Suprapubic skin (tissue), 4 donors: ENCODE measurements around the gene TGM2. TPM values are rescaled to one million over a fixed set of nuclear protein-coding genes. Genes with fewer than 3 reads are reported as not detected.

Experiments
- DNase-seq, 2 donors: peaks; one replicate each; pipeline ENCODE4 v3.0.0-alpha.2; 2019; ENCODE audit warnings: low spot score in 2 of 2
- H3K27ac ChIP-seq: fragments of 200-600 bp; sonication (generic); one replicate; pipeline ENCODE4 v1.5.1; 2019
- H3K27me3 ChIP-seq: fragments of 200-600 bp; sonication (generic); one replicate; pipeline ENCODE4 v1.5.1; 2019
- H3K36me3 ChIP-seq: fragments of 200-600 bp; sonication (generic); one replicate; pipeline ENCODE4 v1.5.1; 2019
- H3K4me1 ChIP-seq: fragments of 200-600 bp; sonication (generic); one replicate; pipeline ENCODE4 v1.5.1; 2019
- H3K4me3 ChIP-seq: fragments of 200-600 bp; sonication (generic); one replicate; pipeline ENCODE4 v1.5.1; 2019; ENCODE audit warnings: mild to moderate bottlenecking
- H3K9me3 ChIP-seq: fragments of 200-600 bp; sonication (generic); one replicate; pipeline ENCODE4 v1.5.1; 2019
- EP300 ChIP-seq: sonication (generic); formaldehyde crosslinking; IDR thresholded peaks from one replicate; pipeline ENCODE4 v1.6.1; 2017; ENCODE audit warnings: antibody characterized with exemption
- POLR2A ChIP-seq, 2 donors: fragments of 450-650 bp; IDR thresholded peaks; one replicate each; pipeline ENCODE4 v1.6.1; 2017; ENCODE audit warnings: antibody characterized with exemption in 2 of 2, mild to moderate bottlenecking in 2 of 2, moderate library complexity in 2 of 2
- POLR2AphosphoS5 ChIP-seq, 3 donors: sonication (generic); formaldehyde crosslinking; IDR thresholded peaks; one replicate each; pipeline ENCODE4 v1.6.1; 2017; ENCODE audit warnings: antibody characterized with exemption in 3 of 3
- WGBS: methylation state at CpG from one replicate; pipeline ENCODE4 v1.1.5; 2018; 5-methylcytosine and 5-hydroxymethylcytosine counted together
- total RNA-seq, 4 donors: library from RNA; depleted of rRNA; stranded (reverse); fragments of >200 nt; gene quantifications; one replicate each; pipeline ENCODE4 v1.1.0, GENCODE V29; 2016
- TF ChIP-seq, protein P1 (sequence below), 2 donors: fragments of 200-600 bp in 1 of 2; fragments of 450-650 bp in 1 of 2; sonication (generic) in 1 of 2; IDR thresholded peaks; one replicate each; pipeline ENCODE4 v1.5.1; 2016 to 2019; ENCODE audit warnings: antibody characterized with exemption in 2 of 2, mild to moderate bottlenecking in 1 of 2, moderate library complexity in 1 of 2

The TGM2 gene
- total RNA-seq, 4 donors from 2014 or later = 1.5 to 6.6 (median 3.8) TPM

DNA sequence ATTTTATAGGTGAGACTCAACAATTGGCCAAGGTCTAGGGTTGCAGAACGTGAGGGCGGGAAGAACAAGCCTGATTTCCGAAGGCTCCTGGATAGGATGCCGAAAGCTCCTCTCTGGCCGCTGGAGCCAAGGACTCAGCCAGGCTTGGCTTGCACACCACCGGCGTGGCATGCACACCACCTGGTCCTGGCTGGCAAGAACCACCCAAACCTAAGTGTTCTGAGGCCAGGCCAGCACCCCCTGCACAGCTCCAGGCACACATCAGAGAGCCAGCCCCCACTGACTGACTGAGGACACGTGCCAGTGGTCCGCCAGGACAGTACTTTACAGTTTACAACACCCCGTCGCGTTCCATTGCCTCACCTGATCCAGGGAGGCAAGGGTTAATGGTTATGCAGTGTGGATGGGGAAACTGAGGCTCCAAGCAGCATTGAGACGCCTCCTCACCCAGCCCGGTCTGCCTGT is 414 bp downstream of the TGM2 start:
- Histone ChIP-seq H3K36me3 (no peaks in the 10 kb centered on the region), H3K9me3 (no peaks in the 10 kb centered on the region), H3K27me3 (no peaks in the 10 kb centered on the region), H3K4me3 (peak overlapping the region; percentile 43), H3K4me1 (peaks cover 12% of the 10 kb centered on the region), H3K27ac (no peak overlapping the region)
- TF ChIP-seq, protein P1, sequence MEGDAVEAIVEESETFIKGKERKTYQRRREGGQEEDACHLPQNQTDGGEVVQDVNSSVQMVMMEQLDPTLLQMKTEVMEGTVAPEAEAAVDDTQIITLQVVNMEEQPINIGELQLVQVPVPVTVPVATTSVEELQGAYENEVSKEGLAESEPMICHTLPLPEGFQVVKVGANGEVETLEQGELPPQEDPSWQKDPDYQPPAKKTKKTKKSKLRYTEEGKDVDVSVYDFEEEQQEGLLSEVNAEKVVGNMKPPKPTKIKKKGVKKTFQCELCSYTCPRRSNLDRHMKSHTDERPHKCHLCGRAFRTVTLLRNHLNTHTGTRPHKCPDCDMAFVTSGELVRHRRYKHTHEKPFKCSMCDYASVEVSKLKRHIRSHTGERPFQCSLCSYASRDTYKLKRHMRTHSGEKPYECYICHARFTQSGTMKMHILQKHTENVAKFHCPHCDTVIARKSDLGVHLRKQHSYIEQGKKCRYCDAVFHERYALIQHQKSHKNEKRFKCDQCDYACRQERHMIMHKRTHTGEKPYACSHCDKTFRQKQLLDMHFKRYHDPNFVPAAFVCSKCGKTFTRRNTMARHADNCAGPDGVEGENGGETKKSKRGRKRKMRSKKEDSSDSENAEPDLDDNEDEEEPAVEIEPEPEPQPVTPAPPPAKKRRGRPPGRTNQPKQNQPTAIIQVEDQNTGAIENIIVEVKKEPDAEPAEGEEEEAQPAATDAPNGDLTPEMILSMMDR (IDR thresholded peaks at IDR 0.05) = no peak
- DNase-seq = no peak
- 82% methylated on average over 7 of the region's 14 CpGs for WGBS

DNA sequence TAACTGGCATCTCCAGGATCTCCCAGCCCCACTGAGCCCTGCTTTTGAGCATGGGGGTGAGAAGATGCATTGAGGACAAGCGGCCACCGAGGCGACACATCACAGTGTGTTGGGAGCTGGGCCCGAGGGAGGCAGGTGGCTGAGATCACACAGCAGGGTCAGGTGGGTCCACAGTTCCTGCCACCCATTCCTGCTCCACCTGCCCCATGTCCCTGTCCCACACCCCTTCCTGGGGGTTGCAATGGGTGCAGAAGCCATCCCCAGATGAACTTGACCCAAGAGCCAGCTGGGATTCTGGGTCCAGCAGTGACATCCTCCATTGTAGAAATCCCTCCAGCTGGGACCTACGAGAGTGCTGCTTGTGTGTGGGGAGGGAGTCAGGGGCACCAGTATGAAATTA is 1.0 kb downstream of the TGM2 start:
- WGBS = 100% methylated on average over 2 of the region's 5 CpGs
- Histone ChIP-seq H3K27me3 (no peaks in the 10 kb centered on the region), H3K9me3 (no peaks in the 10 kb centered on the region), H3K4me1 (peaks cover 12% of the 10 kb centered on the region), H3K36me3 (no peaks in the 10 kb centered on the region), H3K27ac (no peak overlapping the region), H3K4me3 (no peak overlapping the region)
- TF ChIP-seq, protein P1 (IDR thresholded peaks at IDR 0.05) = no peak
- TF ChIP-seq EP300 = no peak
- TF ChIP-seq POLR2AphosphoS5 (IDR thresholded peaks at IDR 0.05) = no peak
- no peak for TF ChIP-seq POLR2A (IDR thresholded peaks at IDR 0.05)
- no peak for DNase-seq

DNA sequence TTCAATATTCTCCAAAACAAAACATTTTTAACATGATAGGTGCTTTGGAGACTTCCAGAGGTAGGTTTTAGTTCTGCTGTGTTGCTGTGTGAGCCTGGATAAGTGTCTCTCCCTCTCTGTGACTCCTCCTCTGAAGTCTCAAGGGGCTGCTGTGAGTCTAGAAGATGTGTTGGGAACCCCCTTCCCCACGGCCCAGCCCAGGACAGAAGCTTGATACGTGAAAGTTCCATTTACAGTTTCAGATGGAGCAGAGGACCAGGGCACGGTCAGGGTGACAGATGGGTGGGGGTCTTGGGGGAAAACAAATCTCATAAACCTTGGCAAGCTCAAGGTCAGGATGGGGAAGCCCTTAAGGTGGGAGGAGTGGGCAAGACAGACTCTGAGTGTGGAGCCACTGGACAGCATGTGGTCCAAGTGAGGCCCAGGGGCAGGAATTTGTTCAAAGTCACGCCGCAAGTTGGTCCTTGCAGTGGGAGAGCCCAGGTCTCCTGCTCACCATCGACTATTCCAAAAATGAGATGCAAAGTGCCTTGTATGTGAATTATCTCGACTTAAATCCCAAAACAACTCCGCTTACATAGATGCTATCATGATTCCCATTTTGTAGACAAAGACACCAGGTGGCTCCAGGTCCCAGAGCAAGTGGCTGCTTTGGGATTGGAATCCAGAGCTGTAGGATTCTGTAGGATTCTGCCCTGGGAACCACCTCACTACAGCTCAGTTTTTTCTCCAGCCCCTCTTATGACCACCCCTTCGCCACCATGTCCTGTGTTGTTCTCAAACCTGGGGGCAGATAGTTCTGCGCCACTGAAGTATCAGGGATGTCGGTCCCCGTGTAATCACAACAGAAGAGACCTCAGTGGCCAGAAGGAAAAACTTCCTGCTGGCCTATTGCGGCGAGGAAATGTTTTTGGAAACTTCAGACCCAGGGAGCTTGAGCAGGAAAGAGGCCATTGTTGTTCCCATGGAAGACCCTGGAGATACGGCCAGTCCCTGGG is 1.9 kb downstream of the TGM2 start:
- Histone ChIP-seq H3K9me3 (no peaks in the 10 kb centered on the region), H3K27me3 (no peaks in the 10 kb centered on the region), H3K27ac (no peak overlapping the region), H3K36me3 (no peaks in the 10 kb centered on the region), H3K4me3 (no peak overlapping the region), H3K4me1 (peaks cover 10% of the 10 kb centered on the region)
- 79% methylated on average over 15 of the region's 15 CpGs for WGBS
- no peak for TF ChIP-seq EP300
- no peak for TF ChIP-seq POLR2AphosphoS5 (IDR thresholded peaks at IDR 0.05)
- TF ChIP-seq, protein P1 (IDR thresholded peaks at IDR 0.05) = no peak
- TF ChIP-seq POLR2A (IDR thresholded peaks at IDR 0.05) = no peak
- no peak for DNase-seq

DNA sequence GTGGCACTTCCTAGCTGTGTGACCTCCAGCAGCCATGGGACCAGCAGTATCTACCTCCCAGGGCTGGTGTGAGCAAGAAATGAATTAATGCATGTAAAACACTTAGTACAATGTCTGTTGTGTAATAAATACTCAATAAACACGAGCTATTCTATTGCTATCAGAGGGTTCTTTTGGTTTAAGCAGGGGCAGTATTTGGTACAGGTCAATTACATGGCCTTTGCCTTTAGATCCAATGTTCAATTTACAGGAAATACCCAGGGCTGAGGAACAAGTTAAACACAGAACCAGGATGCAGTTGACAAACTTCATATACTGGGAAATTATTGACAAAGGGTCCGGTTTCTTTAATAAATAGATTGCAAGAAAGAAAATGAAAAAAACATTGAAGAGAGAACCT is 2.9 kb downstream of the TGM2 start:
- H3K9me3 ChIP-seq = no peaks in the 10 kb centered on the region
- no peak overlapping the region for H3K4me3 ChIP-seq
- H3K27ac ChIP-seq = no peak overlapping the region
- DNase-seq = no peak
- H3K4me1 ChIP-seq = peaks cover 10% of the 10 kb centered on the region
- WGBS = 74% methylated on average over 2 of the region's 2 CpGs
- no peaks in the 10 kb centered on the region for H3K36me3 ChIP-seq
- TF ChIP-seq POLR2A (IDR thresholded peaks at IDR 0.05) = no peak
- no peak for TF ChIP-seq POLR2AphosphoS5 (IDR thresholded peaks at IDR 0.05)
- TF ChIP-seq, protein P1 (IDR thresholded peaks at IDR 0.05) = no peak
- no peak for TF ChIP-seq EP300
- H3K27me3 ChIP-seq = no peaks in the 10 kb centered on the region

DNA sequence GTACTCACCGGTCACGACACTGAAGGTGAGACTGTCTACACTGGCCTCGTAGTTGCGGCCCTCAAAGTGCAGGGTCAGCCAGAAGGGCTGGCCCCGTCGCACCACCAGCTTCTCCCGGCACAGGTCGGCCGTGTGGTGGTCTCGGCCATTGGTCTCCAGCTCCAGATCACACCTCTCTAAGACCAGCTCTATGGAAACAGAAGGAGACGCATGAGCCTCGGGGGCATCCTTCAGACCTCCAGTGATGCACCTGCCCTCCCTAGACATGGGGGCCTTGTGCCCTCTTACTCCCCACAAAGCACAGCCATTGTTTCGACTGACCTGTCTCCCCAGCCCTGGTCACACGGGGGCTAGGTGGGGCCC is 3.7 kb downstream of the TGM2 start:
- Histone ChIP-seq H3K4me1 (peaks cover 10% of the 10 kb centered on the region), H3K9me3 (no peaks in the 10 kb centered on the region), H3K36me3 (no peaks in the 10 kb centered on the region), H3K27me3 (no peaks in the 10 kb centered on the region), H3K4me3 (no peak overlapping the region), H3K27ac (no peak overlapping the region)
- no peak for DNase-seq
- TF ChIP-seq, protein P1 (IDR thresholded peaks at IDR 0.05) = no peak
- no peak for TF ChIP-seq EP300
- TF ChIP-seq POLR2AphosphoS5 (IDR thresholded peaks at IDR 0.05) = no peak
- no peak for TF ChIP-seq POLR2A (IDR thresholded peaks at IDR 0.05)
- WGBS = 96% methylated on average over 9 of the region's 14 CpGs
